HepG2 (cell line): Measurements from ENCODE around the gene LCMT2. TPM values are rescaled to one million over a fixed set of nuclear protein-coding genes. Genes with fewer than 3 reads are reported as not detected.

Experiments used
- ATAC-seq: fragments of 200-7000 bp; cut with Tn5 transposase; 3 replicates; pipeline ENCODE4 v1.9.1; 2020; ENCODE audit warnings: mild to moderate bottlenecking, moderate library complexity
- BruUV-seq: library from RNA; stranded (reverse); fragments of 400-500 nt; replicated peaks from 2 replicates; lab custom pipeline; 2021; lab: Mats Ljungman, UMichigan
- CTCF ChIA-PET: fragments of 300-600 bp; formaldehyde crosslinking; extraction: SDS; loops from one replicate; lab custom pipeline; 2021; ENCODE audit warnings: low total read pairs, inconsistent platforms, low intra/inter-chr PET ratio; lab: Yijun Ruan, JAX
- POLR2A ChIA-PET: fragments of 350-600 bp; sonication (Branson Sonifier 250); formaldehyde crosslinking; loops from one replicate; lab custom pipeline; 2020; ENCODE audit warnings: antibody characterized with exemption, inconsistent platforms; lab: Yijun Ruan, JAX
- DNase-seq: peaks from one replicate; pipeline ENCODE4 v3.0.0-alpha.2; 2015; ENCODE audit warnings: low spot score
- FAIRE-seq: peaks from 3 replicates; lab custom pipeline; 2011; peaks lifted over from hg19 to GRCh38; lab: Jason Lieb, UNC
- H2AFZ ChIP-seq: one replicate; pipeline ENCODE4 v1.6.1; 2011; ENCODE audit warnings: low read length, inconsistent platforms
- H3K27ac ChIP-seq: fragments of 300-600 bp; 3 replicates; pipeline ENCODE4 v1.8.0; 2011; ENCODE audit warnings: mixed run types, mild to moderate bottlenecking, mixed read lengths, low read length, inconsistent platforms; ENCODE audit not compliant: insufficient read depth; ENCODE audit errors: extremely low read length
- H3K27me3 ChIP-seq, 2 experiments: fragments of 200-600 bp in 1 of 2; 2 replicates in 1 of 2; 3 replicates in 1 of 2; pipeline versions ENCODE4 v1.6.0 to v1.8.0; 2011; ENCODE audit warnings: low read length in 2 of 2, mild to moderate bottlenecking in 2 of 2, moderate library complexity in 2 of 2, inconsistent platforms in 1 of 2; ENCODE audit not compliant: insufficient read depth in 2 of 2, control insufficient read depth in 1 of 2
- H3K36me3 ChIP-seq, 2 experiments: fragments of 200-600 bp in 1 of 2; replicated peaks in 1 of 2; 2 replicates in 1 of 2; 3 replicates in 1 of 2; pipeline versions ENCODE4 v1.5.1 to v1.8.0; 2011; ENCODE audit warnings: low read length in 2 of 2, inconsistent platforms in 1 of 2; ENCODE audit not compliant: insufficient read depth in 2 of 2, control insufficient read depth in 1 of 2
- H3K4me1 ChIP-seq: 2 replicates; pipeline ENCODE4 v1.5.1; 2012; ENCODE audit warnings: low read length, inconsistent platforms; ENCODE audit not compliant: insufficient read depth
- H3K4me2 ChIP-seq: 2 replicates; pipeline ENCODE4 v1.6.0; 2011; ENCODE audit warnings: low read depth, low read length, inconsistent platforms
- H3K4me3 ChIP-seq, 3 experiments: fragments of 200-600 bp in 1 of 3; sonication (generic), shearing (Covaris generic) in 1 of 3; replicated peaks in 1 of 3; 2 replicates each; pipeline ENCODE4 v1.5.1; 2011 to 2016; ENCODE audit warnings: low read length in 3 of 3, inconsistent platforms in 2 of 3, low read depth in 2 of 3, mild to moderate bottlenecking in 2 of 3, control low read depth in 1 of 3, mixed read lengths in 1 of 3; ENCODE audit not compliant: insufficient read depth in 1 of 3
- H3K79me2 ChIP-seq: one replicate; pipeline ENCODE4 v1.6.1; 2011; ENCODE audit warnings: low read length, inconsistent platforms; ENCODE audit not compliant: insufficient read depth
- H3K9ac ChIP-seq: 2 replicates; pipeline ENCODE4 v1.6.0; 2011; ENCODE audit warnings: mild to moderate bottlenecking, low read depth, low read length, inconsistent platforms; ENCODE audit not compliant: insufficient read depth
- H3K9me3 ChIP-seq: 2 replicates; pipeline ENCODE4 v1.5.1; 2012; ENCODE audit warnings: mild to moderate bottlenecking, low read length
- H4K20me1 ChIP-seq: 2 replicates; pipeline ENCODE4 v1.6.0; 2011; ENCODE audit warnings: inconsistent platforms, mild to moderate bottlenecking, low read length, moderate library complexity; ENCODE audit not compliant: insufficient read depth
- ATAD3A ChIP-seq: sonication (generic); formaldehyde crosslinking; IDR thresholded peaks from 2 replicates; pipeline ENCODE4 v1.4.0; 2020; ENCODE audit warnings: missing genetic modification reagents
- HNF4A ChIP-seq: sonication (generic); formaldehyde crosslinking; IDR thresholded peaks from 2 replicates; pipeline ENCODE4 v1.4.0; 2020; ENCODE audit warnings: missing genetic modification reagents
- HNRNPUL1 ChIP-seq: fragments of 200-400 bp; formaldehyde crosslinking; IDR thresholded peaks from 2 replicates; pipeline ENCODE4 v1.6.1; 2017; ENCODE audit warnings: low read depth, mild to moderate bottlenecking, low read length, moderate library complexity
- KDM1A ChIP-seq: IDR thresholded peaks from 2 replicates; pipeline ENCODE4 v1.6.1; 2016; ENCODE audit warnings: missing compliant biosample characterization
- TCF12 ChIP-seq, 2 experiments: fragments of 450-650 bp in 1 of 2; sonication (generic) in 1 of 2; formaldehyde crosslinking in 1 of 2; IDR thresholded peaks; 2 replicates each; pipeline versions ENCODE4 v1.6.1 to v1.8.0; 2017 to 2022; ENCODE audit warnings: antibody characterized with exemption in 1 of 2, mild to moderate bottlenecking in 1 of 2, missing genetic modification reagents in 1 of 2, moderate library complexity in 1 of 2
- TRIM22 ChIP-seq: fragments of 450-650 bp; IDR thresholded peaks from 2 replicates; pipeline ENCODE4 v1.6.1; 2017
- TSC22D2 ChIP-seq: sonication (generic); formaldehyde crosslinking; IDR thresholded peaks from 2 replicates; pipeline ENCODE4 v1.5.1; 2020; ENCODE audit warnings: missing genetic modification reagents, mild to moderate bottlenecking, borderline replicate concordance
- ZBTB42 ChIP-seq: sonication (generic); formaldehyde crosslinking; IDR thresholded peaks from 2 replicates; pipeline ENCODE4 v1.5.0; 2020; ENCODE audit warnings: mild to moderate bottlenecking, missing genetic modification reagents
- ZMAT3 ChIP-seq: sonication (generic); formaldehyde crosslinking; conservative IDR thresholded peaks from 2 replicates; pipeline ENCODE4 v1.7.0; 2021; ENCODE audit warnings: missing genetic modification reagents
- ZNF513 ChIP-seq: sonication (generic); formaldehyde crosslinking; conservative IDR thresholded peaks from 2 replicates; pipeline ENCODE4 v1.5.0; 2020; ENCODE audit warnings: missing genetic modification reagents
- ZNF597 ChIP-seq: sonication (generic); formaldehyde crosslinking; IDR thresholded peaks from 2 replicates; pipeline ENCODE4 v1.5.0; 2020; ENCODE audit warnings: missing genetic modification reagents
- WGBS: methylation state at CpG from one replicate; pipeline ENCODE4 v1.1.6; 2017; ENCODE audit warnings: low lambda C conversion rate; 5-methylcytosine and 5-hydroxymethylcytosine counted together
- in situ Hi-C: cut with HindIII; loops from 2 replicates; pipeline ENCODE4 v1.10.0; 2017; ENCODE audit warnings: low pct_unique_long_range_greater_than_20kb; ENCODE audit not compliant: extremely low pct_ligation_motif_present
- intact Hi-C: fragments of 100-400 bp; cut with micrococcal nuclease; formaldehyde crosslinking; loops from one replicate; pipeline ENCODE4 v1.10.0; 2022; ENCODE audit not compliant: unreplicated experiment
- polyA plus RNA-seq, 8 experiments: library from polyadenylated mRNA; depleted of rRNA in 3 of 8; stranded (reverse) in 7 of 8; unstranded in 1 of 8; fragments of >200 nt; fragmentation: Illumina TruSeq in 4 of 8; extraction: Trizol in 4 of 8; gene quantifications; 2 replicates each; pipeline versions ENCODE4 v1.2.1 to v1.2.3, GENCODE V29; 2011 to 2016; ENCODE audit warnings: low read depth in 4 of 8, missing spikeins in 1 of 8, mixed read lengths in 1 of 8; ENCODE audit not compliant: insufficient read depth in 1 of 8
- total RNA-seq, 5 experiments: library from RNA; depleted of rRNA; stranded (reverse); fragments of >200 nt; fragmentation: Illumina TruSeq; extraction: Trizol; gene quantifications; 2 replicates each; pipeline ENCODE4 v1.2.3, GENCODE V29; 2016; ENCODE audit warnings: low read depth in 1 of 5
- TF ChIP-seq, protein P1 (sequence below): sonication (generic); formaldehyde crosslinking; IDR thresholded peaks from 2 replicates; pipeline ENCODE4 v1.4.0; 2020; ENCODE audit warnings: missing genetic modification reagents; ENCODE audit errors: not compliant biosample characterization
- TF ChIP-seq, protein P2 (sequence below): IDR thresholded peaks from 2 replicates; pipeline ENCODE4 v1.6.1; 2012; ENCODE audit warnings: low read depth, low read length, improper control_type of control experiment

The LCMT2 gene
- total and polyA plus RNA-seq, 2 of the 13 experiments (the other 11 are each of a cell fraction or from before 2014, with no cell fraction given), result 6.9 to 9.1 TPM

DNA sequence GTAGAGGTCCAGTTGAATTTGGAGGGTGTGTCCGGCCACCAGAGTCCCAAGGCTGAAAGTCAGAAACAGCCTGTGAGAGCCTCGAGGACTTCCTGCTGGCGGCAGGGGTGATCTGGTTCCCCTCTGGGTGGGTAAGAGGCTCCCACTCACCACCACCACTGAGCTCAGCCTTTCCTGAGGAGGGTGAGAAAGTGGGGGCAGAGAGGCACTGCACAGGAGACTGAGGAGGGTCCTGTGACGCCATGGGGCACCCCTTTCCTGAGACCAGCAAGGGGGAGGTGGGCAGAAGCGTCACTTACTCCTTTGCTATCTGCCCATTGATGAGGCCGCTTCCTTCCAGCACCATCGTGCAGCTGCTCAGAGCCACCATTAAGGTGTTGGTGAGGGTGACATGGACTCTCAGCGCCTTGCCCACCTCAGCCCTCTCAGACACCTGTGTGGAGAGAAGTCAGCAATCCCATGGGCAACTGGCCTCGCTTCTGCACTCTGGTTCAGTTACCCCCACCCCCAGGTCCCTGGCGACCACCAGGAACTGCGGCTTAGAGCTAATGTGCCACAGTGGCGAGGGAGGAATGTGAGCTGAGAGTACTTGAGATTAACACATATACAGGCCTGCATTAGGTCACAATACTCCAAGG lies 53.7 kb downstream of the LCMT2 start:
- H2AFZ ChIP-seq, result no peak overlapping the region
- ATAC-seq (no peak), FAIRE-seq (no peak), DNase-seq (no peak)
- BruUV-seq, result no TSS peak
- H3K4me2 ChIP-seq, result no peak overlapping the region
- no peaks in the 10 kb centered on the region for H4K20me1 ChIP-seq
- peaks cover 3 to 65% of the 10 kb centered on the region in 2 experiments; a peak in 3 of 5 replicates for H3K27me3 ChIP-seq
- no peak overlapping the region for H3K4me3 ChIP-seq
- in situ Hi-C loops, result loop anchor here (5.0 kb wide), 1 partner anchor 69 kb away; no protein-coding TSS in a partner anchor
- H3K9ac ChIP-seq, result no peak overlapping the region
- H3K36me3 ChIP-seq, result no peaks in the 10 kb centered on the region
- TF ChIP-seq ZMAT3 (CRISPR knock-in tag), result no peak
- TF ChIP-seq KDM1A (CRISPR knock-in tag), result no peak
- TF ChIP-seq, protein P1, sequence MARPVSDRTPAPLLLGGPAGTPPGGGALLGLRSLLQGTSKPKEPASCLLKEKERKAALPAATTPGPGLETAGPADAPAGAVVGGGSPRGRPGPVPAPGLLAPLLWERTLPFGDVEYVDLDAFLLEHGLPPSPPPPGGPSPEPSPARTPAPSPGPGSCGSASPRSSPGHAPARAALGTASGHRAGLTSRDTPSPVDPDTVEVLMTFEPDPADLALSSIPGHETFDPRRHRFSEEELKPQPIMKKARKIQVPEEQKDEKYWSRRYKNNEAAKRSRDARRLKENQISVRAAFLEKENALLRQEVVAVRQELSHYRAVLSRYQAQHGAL, result no peak
- TF ChIP-seq ZBTB42 (CRISPR knock-in tag), result no peak
- TF ChIP-seq ATAD3A (CRISPR knock-in tag), result no peak
- TF ChIP-seq ZNF513 (CRISPR knock-in tag), result no peak
- TF ChIP-seq ZNF597, result no peak
- no peak for TF ChIP-seq HNRNPUL1
- TF ChIP-seq TRIM22, result no peak
- TF ChIP-seq HNF4A (CRISPR knock-in tag), result no peak
- TF ChIP-seq TCF12 (IDR thresholded peaks at IDR 0.05), result no peak
- no peak for TF ChIP-seq TCF12 (CRISPR knock-in tag; IDR thresholded peaks at IDR 0.05)
- TF ChIP-seq, protein P2, sequence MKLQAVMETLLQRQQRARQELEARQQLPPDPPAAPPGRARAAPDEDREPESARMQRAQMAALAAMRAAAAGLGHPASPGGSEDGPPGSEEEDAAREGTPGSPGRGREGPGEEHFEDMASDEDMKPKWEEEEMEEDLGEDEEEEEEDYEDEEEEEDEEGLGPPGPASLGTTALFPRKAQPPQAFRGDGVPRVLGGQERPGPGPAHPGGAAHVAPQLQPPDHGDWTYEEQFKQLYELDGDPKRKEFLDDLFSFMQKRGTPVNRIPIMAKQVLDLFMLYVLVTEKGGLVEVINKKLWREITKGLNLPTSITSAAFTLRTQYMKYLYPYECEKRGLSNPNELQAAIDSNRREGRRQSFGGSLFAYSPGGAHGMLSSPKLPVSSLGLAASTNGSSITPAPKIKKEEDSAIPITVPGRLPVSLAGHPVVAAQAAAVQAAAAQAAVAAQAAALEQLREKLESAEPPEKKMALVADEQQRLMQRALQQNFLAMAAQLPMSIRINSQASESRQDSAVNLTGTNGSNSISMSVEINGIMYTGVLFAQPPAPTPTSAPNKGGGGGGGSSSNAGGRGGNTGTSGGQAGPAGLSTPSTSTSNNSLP, result no peak
- no peak for TF ChIP-seq TSC22D2
- intact Hi-C loops, result no loop called here
- CTCF ChIA-PET, result no interaction called here
- H3K4me1 ChIP-seq, result no peaks in the 10 kb centered on the region
- H3K79me2 ChIP-seq, result no peaks in the 10 kb centered on the region
- WGBS, result 3% methylated on average over 4 of the region's 12 CpGs
- POLR2A ChIA-PET, result no interaction called here
- no peaks in the 10 kb centered on the region for H3K9me3 ChIP-seq
- H3K27ac ChIP-seq, result no peak overlapping the region
